Psoas muscle (tissue), 8 donors: Measurements from ENCODE around the gene KCNJ12. TPM values are rescaled to one million over a fixed set of nuclear protein-coding genes. Genes with fewer than 3 reads are reported as not detected.
"Not testable (repeated sequence)": the region's sequence is repeated elsewhere in the genome, so short reads cannot be mapped to it uniquely, and the experiment has no call there.

Experiments
- ATAC-seq, 4 donors: fragments of 200-7000 bp; cut with Tn5 transposase; one replicate each; pipeline ENCODE4 v1.9.1; 2020; ENCODE audit warnings: moderate library complexity in 3 of 4, mild to moderate bottlenecking in 2 of 4
- DNase-seq, 2 donors: peaks; one replicate each; pipeline ENCODE4 v3.0.0-alpha.2; 2020
- H3K27ac ChIP-seq: fragments of 200-600 bp; one replicate; pipeline ENCODE4 v1.8.0; 2022
- H3K27me3 ChIP-seq, 3 donors: fragments of 200-600 bp in 1 of 3; one replicate each; pipeline versions ENCODE4 v1.6.1 to v1.8.0; 2013 to 2022; ENCODE audit warnings: low read length in 2 of 3, mild to moderate bottlenecking in 2 of 3, moderate library complexity in 1 of 3; ENCODE audit not compliant: insufficient read depth in 3 of 3
- H3K36me3 ChIP-seq, 2 donors: fragments of 200-600 bp in 1 of 2; one replicate each; pipeline versions ENCODE4 v1.6.1 to v1.8.0; 2013 to 2022; ENCODE audit warnings: low read depth in 1 of 2, mild to moderate bottlenecking in 1 of 2, moderate library complexity in 1 of 2; ENCODE audit not compliant: insufficient read depth in 1 of 2
- H3K4me1 ChIP-seq: fragments of 200-600 bp; one replicate; pipeline ENCODE4 v1.8.0; 2022
- H3K4me3 ChIP-seq: fragments of 200-600 bp; one replicate; pipeline ENCODE4 v1.8.0; 2022; ENCODE audit warnings: mild to moderate bottlenecking
- H3K9me3 ChIP-seq: fragments of 200-600 bp; one replicate; pipeline ENCODE4 v1.8.0; 2022
- WGBS, 3 donors: extraction: QIAGEN DNeasy Blood & Tissue Kit; methylation state at CpG; one replicate each; pipeline versions ENCODE4 v1.1.6 to v1.1.7; 2013; 5-methylcytosine and 5-hydroxymethylcytosine counted together
- intact Hi-C, 2 donors: fragments of 100-400 bp; cut with DNase I; formaldehyde crosslinking; loops; one replicate each; pipeline versions ENCODE4 v1.11.0 to v1.14.2; 2022
- polyA plus RNA-seq, 3 donors: library from polyadenylated mRNA; stranded (reverse); fragments of 200-250 nt; gene quantifications; one replicate each; pipeline ENCODE4 v1.2.3, GENCODE V29; 2013
- total RNA-seq, 4 donors: library from RNA; stranded (reverse); fragmentation: NEBNext Ultra II Directional in 2 of 4; extraction: Animal tissue kit (Norgen Biotek cat#: 25700) in 2 of 4; gene quantifications; one replicate each; pipeline versions ENCODE4 v1.2.1 to v1.2.4, GENCODE V29; 2021 to 2023
- TF ChIP-seq, protein P1 (sequence below): fragments of 200-600 bp; IDR thresholded peaks from one replicate; pipeline ENCODE4 v1.8.0; 2022; ENCODE audit warnings: antibody characterized with exemption
- donor health status: healthy with polysubstance abuse.
- donor health status: DM: no; HTN: no; CAD: no; lungs with moderate emphysema.
- donor health status: Bipolar disorder and iron deficiency.
- donor health status: healthy.
- donor health status: DM: yes; HTN: yes; CAD: no.
- donor health status: DM: no; HTN: no; CAD: no.
- donor health status: DM: no; HTN: no; CAD: no.
- donor health status: DM: yes; HTN: yes; CAD: no.

The KCNJ12 gene
- total and polyA plus RNA-seq, 7 donors: 5.2 to 42.7 (median 19.3) TPM

DNA sequence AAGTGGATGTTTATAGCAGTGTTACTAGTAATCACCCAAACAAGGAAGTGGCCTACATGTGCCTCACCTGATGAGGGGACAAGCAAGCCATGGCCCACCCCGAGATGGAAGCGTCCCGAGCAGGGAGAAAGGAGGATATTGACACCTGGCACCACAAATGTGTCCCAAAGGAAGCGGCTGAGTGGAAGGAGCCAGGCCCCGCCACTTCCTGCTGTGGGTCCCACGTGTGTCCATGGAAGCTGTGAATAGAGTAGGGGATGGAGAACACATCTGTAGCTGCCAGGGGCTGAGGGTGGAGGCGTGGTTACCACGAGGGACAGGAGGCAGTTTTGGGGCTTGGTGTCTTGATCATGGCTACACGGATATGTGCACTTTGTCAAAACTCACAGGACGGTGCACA, 49.2 kb downstream of the KCNJ12 start:
- no peaks in the 10 kb centered on the region for H3K27me3 ChIP-seq
- H3K9me3 ChIP-seq: no peaks in the 10 kb centered on the region
- ATAC-seq: no peak
- no peaks in the 10 kb centered on the region for H3K36me3 ChIP-seq
- intact Hi-C loops: no loop called here
- DNase-seq: no peak
- no peak overlapping the region for H3K27ac ChIP-seq
- 74 to 81% (median 75%) methylated on average over 10 of the region's 10 CpGs for WGBS, 3 donors
- TF ChIP-seq, protein P1, sequence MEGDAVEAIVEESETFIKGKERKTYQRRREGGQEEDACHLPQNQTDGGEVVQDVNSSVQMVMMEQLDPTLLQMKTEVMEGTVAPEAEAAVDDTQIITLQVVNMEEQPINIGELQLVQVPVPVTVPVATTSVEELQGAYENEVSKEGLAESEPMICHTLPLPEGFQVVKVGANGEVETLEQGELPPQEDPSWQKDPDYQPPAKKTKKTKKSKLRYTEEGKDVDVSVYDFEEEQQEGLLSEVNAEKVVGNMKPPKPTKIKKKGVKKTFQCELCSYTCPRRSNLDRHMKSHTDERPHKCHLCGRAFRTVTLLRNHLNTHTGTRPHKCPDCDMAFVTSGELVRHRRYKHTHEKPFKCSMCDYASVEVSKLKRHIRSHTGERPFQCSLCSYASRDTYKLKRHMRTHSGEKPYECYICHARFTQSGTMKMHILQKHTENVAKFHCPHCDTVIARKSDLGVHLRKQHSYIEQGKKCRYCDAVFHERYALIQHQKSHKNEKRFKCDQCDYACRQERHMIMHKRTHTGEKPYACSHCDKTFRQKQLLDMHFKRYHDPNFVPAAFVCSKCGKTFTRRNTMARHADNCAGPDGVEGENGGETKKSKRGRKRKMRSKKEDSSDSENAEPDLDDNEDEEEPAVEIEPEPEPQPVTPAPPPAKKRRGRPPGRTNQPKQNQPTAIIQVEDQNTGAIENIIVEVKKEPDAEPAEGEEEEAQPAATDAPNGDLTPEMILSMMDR: no peak
- H3K4me1 ChIP-seq: no peaks in the 10 kb centered on the region
- H3K4me3 ChIP-seq: no peak overlapping the region

DNA sequence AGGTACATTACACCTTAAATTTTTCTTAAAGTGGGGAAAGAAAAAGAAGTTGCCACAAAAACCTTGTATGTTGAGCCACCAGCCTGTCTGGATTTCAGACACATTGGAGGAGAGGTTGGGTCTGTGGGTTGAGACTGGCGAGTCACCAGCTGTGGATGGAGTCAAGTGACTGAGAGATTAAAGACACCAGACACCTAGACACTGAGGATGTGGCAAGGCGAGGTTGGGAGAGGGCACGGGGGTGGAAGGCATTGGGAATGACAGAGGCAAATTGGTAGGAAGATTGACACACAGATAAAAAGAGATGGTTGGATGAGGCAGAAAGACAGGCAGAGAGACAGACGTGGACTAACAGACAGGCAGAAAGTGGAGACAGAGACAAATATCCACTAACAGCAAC, 49.6 kb downstream of the KCNJ12 start:
- no peaks in the 10 kb centered on the region for H3K27me3 ChIP-seq
- TF ChIP-seq, protein P1: no peak
- no peaks in the 10 kb centered on the region for H3K36me3 ChIP-seq
- 56 to 64% (median 61%) methylated on average over 4 of the region's 4 CpGs for WGBS, 3 donors
- DNase-seq (no peak), ATAC-seq (no peak)
- no peaks in the 10 kb centered on the region for H3K4me1 ChIP-seq
- intact Hi-C loops: no loop called here
- no peak overlapping the region for H3K27ac ChIP-seq
- H3K4me3 ChIP-seq: no peak overlapping the region
- H3K9me3 ChIP-seq: no peaks in the 10 kb centered on the region

DNA sequence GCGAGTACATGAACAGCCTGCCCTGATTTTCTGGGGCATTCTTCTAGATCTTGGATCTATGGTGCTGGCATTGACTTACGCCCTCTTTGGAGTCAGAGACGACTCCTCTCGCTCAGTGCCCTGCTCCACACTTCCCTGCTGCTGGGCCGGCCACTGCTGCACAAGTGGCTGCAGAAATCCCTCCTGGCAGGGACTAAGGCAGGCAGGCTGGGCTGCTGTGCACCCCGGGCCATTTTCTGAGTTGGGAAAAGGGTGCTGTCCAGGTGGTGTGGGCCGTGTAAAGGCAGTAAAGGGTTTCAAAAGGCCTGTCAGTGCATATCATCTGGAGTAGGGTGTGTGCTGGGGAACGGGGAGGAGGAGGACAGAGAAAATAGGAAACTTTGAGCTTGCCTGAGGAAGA, 50.1 kb downstream of the KCNJ12 start:
- H3K36me3 ChIP-seq, H3K27me3 ChIP-seq, H3K27ac ChIP-seq, H3K4me3 ChIP-seq, DNase-seq, ATAC-seq, H3K9me3 ChIP-seq, intact Hi-C loops, H3K4me1 ChIP-seq: not testable (repeated sequence)
- 63 to 74% (median 70%) methylated on average over 6 to 8 of the region's 8 CpGs for WGBS, 3 donors

DNA sequence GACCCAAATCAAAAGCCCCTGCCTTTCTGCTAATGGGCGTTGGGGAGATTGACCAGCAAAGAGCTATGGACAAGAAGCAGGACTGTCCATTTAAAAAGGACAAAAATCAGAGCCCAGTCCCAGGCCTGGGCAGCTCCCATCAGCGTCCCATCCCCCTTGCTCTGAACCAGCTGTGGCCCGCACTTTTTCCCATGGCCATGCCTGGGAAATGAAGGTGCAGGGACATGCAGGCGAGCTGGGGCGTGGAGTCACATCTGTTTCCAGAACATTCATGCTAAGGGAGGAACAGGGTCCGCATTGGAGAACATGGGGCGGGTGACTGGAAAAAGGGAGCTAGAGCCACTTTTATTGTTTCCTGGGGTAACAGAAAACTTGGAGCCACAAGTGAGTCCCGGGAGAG, 50.7 kb downstream of the KCNJ12 start:
- H3K27me3 ChIP-seq, ATAC-seq, H3K27ac ChIP-seq, H3K9me3 ChIP-seq, DNase-seq, H3K4me3 ChIP-seq, H3K36me3 ChIP-seq, H3K4me1 ChIP-seq, intact Hi-C loops: not testable (repeated sequence)
- WGBS, 3 donors: 88 to 91% (median 90%) methylated on average over 7 of the region's 8 CpGs

DNA sequence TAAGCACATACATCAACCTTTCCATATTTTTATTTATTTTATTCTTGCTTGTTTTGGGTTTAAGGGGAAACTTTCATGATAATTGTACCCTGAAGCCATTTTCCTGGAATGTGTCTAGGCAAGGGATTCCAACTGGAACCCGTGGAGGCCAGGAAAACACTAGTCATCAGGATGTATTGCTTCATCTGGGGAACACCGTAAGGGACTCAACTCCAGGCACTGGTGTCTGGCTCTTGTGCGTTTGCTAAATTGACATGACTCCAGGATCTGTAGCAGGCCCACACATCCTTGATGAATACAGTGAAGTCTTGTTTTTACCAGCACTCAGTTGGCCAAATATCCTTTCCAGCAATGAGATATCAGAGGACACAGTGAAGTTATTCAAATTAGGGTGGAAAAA, 51.6 kb downstream of the KCNJ12 start:
- H3K27me3 ChIP-seq, intact Hi-C loops, ATAC-seq, H3K9me3 ChIP-seq, H3K27ac ChIP-seq, DNase-seq, H3K4me1 ChIP-seq, H3K4me3 ChIP-seq, H3K36me3 ChIP-seq: not testable (repeated sequence)
- WGBS, 3 donors: no CpG with 5 or more reads among the region's 3 CpGs

DNA sequence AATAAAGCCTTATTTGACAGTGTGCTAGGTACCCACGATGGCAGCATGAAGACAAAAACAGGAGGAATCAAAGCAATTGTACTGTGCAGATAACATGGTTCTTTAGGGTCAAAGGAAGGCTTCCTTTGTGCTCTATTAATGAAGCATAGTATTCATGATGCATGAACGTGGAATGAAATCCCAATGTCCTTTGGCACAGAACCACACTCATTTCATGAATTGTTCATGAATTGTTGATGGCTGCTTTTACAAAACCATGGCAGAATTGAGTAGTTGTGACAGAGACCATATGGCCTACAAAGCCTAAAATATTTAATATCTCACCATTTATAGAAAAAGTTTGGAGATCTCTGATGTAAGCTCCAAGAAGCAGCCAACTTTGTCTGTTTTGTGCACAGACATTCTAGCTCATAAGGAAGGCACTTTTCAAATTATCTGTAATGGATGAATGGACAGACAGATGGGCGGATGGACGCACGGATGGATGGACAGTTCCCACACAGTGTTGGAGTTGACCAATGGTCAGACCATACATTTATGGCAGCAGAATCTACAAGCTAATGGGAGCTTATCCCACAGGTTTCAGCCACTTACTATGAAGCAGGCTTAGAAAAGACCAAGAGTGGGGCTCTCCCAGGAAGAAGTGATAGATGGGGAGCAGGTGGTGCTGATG, 52.7 kb downstream of the KCNJ12 start:
- H3K9me3 ChIP-seq, H3K27ac ChIP-seq, H3K36me3 ChIP-seq, H3K4me3 ChIP-seq, H3K4me1 ChIP-seq, H3K27me3 ChIP-seq, intact Hi-C loops, ATAC-seq, DNase-seq: not testable (repeated sequence)
- WGBS, 3 donors: 74 to 79% (median 74%) methylated on average over 5 of the region's 5 CpGs

DNA sequence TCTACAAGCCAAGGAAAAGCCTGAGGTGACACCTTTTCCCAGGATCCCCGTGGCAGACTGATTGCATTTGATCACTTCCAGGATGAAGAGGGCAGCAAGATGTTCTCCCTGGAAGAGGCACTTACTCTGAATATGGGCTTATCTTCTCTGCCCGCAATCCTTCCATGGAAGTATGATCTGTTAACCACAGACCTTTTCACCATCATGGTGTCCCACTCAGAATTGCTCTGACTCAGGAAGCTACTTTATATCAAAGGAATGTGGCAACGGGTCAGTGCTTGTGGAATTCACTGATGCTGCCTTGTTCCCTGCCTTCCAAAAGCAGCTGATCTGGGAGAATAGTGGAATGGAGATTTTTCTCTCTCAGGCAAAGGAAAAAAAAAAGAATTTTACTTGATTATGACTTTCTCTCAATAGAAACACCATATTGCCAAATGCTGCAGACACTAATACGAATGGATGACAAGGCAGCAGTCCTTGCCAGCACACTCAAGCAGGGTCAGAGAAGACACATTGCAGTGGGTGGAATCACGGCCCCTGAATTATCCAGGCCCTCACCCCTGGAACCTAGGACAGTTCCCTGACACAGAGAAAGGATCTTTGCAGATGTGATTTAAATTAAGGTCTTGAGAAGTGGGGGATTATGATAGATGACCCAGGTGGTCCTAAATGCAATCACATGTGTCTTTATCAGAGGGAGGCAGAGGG, 53.9 kb downstream of the KCNJ12 start:
- H3K36me3 ChIP-seq, intact Hi-C loops, H3K4me1 ChIP-seq, ATAC-seq, H3K27me3 ChIP-seq, DNase-seq, H3K9me3 ChIP-seq, H3K4me3 ChIP-seq, H3K27ac ChIP-seq: not testable (repeated sequence)
- 67 to 72% (median 72%) methylated on average over 3 to 4 of the region's 5 CpGs for WGBS, 3 donors

DNA sequence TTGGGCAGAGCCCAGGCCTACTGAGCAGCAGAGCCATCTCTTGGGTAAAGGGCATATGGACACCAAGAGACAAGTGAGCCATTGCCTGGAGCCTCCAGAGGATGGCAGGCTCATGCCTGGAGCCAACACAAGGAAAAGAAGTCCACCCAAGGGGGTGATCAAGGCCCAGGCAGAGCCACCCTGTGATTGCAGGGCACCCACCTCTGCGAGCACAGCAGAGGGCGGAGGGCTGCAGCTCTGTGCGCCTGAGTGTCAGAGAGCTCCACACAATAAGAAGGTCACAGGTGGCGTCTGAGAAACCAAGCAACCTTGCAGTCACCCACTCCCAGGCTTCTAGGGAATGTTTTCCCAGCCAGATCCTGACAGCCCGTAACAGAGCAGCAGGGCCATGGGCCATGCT, 57.8 kb downstream of the KCNJ12 start:
- H3K27me3 ChIP-seq, H3K27ac ChIP-seq, intact Hi-C loops, H3K36me3 ChIP-seq, H3K4me3 ChIP-seq, DNase-seq, ATAC-seq, H3K4me1 ChIP-seq, H3K9me3 ChIP-seq: not testable (repeated sequence)
- 94 to 99% (median 96%) methylated on average over 5 of the region's 5 CpGs for WGBS, 3 donors

DNA sequence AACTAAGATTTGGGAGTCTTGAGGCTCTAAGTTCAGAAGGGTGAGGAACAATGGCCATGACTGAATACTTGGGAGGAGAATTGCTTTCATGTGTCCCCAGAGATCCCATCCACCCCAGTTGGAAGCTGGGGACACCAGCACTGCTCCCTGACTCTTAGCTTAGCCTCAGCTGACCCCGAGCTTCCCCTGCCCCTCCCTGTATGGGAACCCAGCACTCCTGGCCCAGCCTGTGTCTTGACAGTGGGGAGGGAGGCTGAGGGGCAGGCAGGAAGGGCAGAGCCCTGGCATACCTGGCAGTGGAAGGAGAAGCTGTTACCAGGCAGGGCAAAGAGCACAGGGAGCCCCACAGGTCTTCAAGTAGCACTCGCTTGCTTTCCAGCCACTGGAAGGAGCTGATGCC, 58.8 kb downstream of the KCNJ12 start:
- H3K4me3 ChIP-seq, H3K4me1 ChIP-seq, H3K27ac ChIP-seq, H3K36me3 ChIP-seq, H3K27me3 ChIP-seq, DNase-seq, intact Hi-C loops, ATAC-seq, H3K9me3 ChIP-seq: not testable (repeated sequence)
- 70 to 83% (median 75%) methylated on average over 2 of the region's 2 CpGs for WGBS, 3 donors

DNA sequence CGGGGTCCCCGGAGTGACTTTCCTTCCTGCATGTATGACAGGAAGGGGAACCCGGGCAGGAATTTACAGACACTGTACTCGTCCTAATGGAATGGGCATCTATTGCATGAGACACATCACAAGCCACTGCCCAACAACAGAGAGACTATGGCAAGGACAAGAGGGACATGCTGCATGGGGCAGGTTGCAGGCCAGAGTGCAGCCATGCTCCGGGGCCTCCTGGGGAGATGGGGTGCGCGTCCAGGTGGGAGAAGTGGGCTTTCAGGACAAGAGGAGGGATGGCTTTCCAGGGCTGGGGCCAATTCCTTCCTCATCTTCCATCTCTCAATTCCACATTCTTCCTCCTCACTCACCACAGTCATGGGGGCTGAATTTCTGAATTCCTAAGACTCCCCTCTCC, 60.3 kb downstream of the KCNJ12 start:
- H3K36me3 ChIP-seq, DNase-seq, H3K27ac ChIP-seq, ATAC-seq, intact Hi-C loops, H3K9me3 ChIP-seq, H3K4me3 ChIP-seq, H3K4me1 ChIP-seq, H3K27me3 ChIP-seq: not testable (repeated sequence)
- 64 to 79% (median 70%) methylated on average over 5 to 7 of the region's 7 CpGs for WGBS, 3 donors
